ENCODE data around the gene PBX1.

PBX1 gene

GRCh38 chr1:164746632-164747031 lies 187.6 kb downstream of the PBX1 start:
- H3K4me3 ChIP-seq (ENCODE audit: low read depth, low read length) = no peak overlapping the region
- DNase-seq (ENCODE audit: low read depth) = no peak
- no peak for TF ChIP-seq CTCF (IDR thresholded peaks at IDR 0.05; ENCODE audit: insufficient read depth, low read depth, low read length, missing control alignments)

- no peak overlapping the region for H3K4me3 ChIP-seq (ENCODE audit: low read depth, low read length)
- no peak for TF ChIP-seq CTCF (IDR thresholded peaks at IDR 0.05; ENCODE audit: insufficient read depth, low read depth, low read length, missing control alignments)
- DNase-seq (ENCODE audit: low read depth) = no peak
Observed at GRCh38 chr1:164748253-164748899, 189.4 kb downstream of the PBX1 start.

GRCh38 chr1:164753521-164754077 lies 194.6 kb downstream of the PBX1 start:
- no peak for DNase-seq (ENCODE audit: low read depth)
- H3K4me3 ChIP-seq (ENCODE audit: low read depth, low read length) = no peak overlapping the region

GRCh38 chr1:164754088-164754600 lies 195.2 kb downstream of the PBX1 start:
- TF ChIP-seq CTCF (IDR thresholded peaks at IDR 0.05; ENCODE audit: insufficient read depth, low read depth, low read length, missing control alignments) = no peak
- H3K4me3 ChIP-seq (ENCODE audit: low read depth, low read length) = no peak overlapping the region
- DNase-seq (ENCODE audit: low read depth) = no peak

More at GRCh38 chr1:164753521-164754077, 194.6 kb downstream of the PBX1 start:
- no peak for TF ChIP-seq CTCF (IDR thresholded peaks at IDR 0.05; ENCODE audit: insufficient read depth, low read depth, low read length, missing control alignments)

GRCh38 chr1:164755690-164756089 lies 196.7 kb downstream of the PBX1 start:
- DNase-seq (ENCODE audit: low read depth) = no peak
- TF ChIP-seq CTCF (IDR thresholded peaks at IDR 0.05; ENCODE audit: insufficient read depth, low read depth, low read length, missing control alignments) = no peak
- H3K4me3 ChIP-seq (ENCODE audit: low read depth, low read length) = no peak overlapping the region

GRCh38 chr1:164756741-164757140 lies 197.8 kb downstream of the PBX1 start:
- H3K4me3 ChIP-seq (ENCODE audit: low read depth, low read length) = no peak overlapping the region
- no peak for TF ChIP-seq CTCF (IDR thresholded peaks at IDR 0.05; ENCODE audit: insufficient read depth, low read depth, low read length, missing control alignments)
- DNase-seq (ENCODE audit: low read depth) = no peak

Data from GM12865 (cell line).